ENCODE measurements around the gene TACSTD2. TPM values are rescaled to one million over a fixed set of nuclear protein-coding genes. Genes with fewer than 3 reads are reported as not detected.
"Not testable (repeated sequence)": the region's sequence is repeated elsewhere in the genome, so short reads cannot be mapped to it uniquely, and the experiment has no call there.

Gene TACSTD2
- polyA plus RNA-seq, 3 donors: 3.2 TPM; not detected in 2

DNA sequence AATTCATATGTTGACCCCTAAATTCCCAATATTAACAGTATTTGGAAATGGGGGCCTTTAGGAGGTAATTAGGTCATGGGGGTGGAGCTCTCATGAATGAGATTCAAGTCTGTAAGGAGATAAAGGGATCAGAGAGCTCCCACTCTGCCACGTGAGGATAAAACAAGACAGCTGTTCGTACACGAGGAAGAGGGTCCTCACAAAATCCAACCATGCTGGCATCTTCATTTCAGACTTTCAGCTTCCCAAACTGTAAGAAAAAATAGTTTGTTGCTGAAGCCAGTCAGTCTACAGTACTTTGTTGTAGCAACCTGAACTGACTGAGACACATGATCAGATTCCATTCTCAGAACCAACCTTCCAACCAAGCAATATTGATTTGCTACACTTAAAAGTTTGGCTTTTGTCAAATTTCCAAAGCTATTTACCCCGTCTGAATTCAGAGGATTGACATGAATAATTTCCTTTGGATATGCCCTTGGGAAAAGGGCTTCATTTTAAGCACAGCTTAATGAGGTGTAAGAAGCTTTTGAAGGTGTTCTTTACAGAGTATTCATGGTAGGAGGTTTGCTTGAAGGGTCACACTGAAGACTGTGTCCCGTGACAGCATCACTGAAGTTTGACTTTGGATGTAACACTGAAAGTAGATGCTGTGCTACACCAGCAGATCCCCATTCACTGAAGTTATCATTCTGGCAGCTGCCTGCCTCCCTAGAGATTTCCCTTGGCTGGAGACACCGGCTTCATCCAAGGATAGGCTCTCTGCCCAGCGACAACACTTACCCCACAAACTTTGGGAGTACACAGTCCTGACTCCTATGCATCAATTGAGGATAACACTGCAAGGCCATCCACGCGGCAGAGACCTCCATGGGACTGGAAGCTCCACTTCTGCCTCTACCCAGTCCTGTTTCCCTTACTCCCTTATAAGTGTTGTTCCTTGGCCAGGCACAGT is 25.6 kb downstream of the TACSTD2 start:
- no peak overlapping the region for H3K9ac ChIP-seq (ENCODE audit: insufficient read depth, low read length, poor library complexity, severe bottlenecking)
- Mint-ChIP-seq H3K27me3 (ENCODE audit: low read depth in 3 of 3) (peaks cover 0 to 1% (median 0%) of the 10 kb centered on the region in 3 donors), H3K9me3 (no peaks in the 10 kb centered on the region), H3K4me1 (peaks cover 10% of the 10 kb centered on the region), H3K27ac (peak overlapping the region in 1 of 7 donors; percentile 8), H3K4me3 (no peak overlapping the region), H3K36me3 (no peaks in the 10 kb centered on the region)
- no peak overlapping the region for H3K4me2 ChIP-seq (replicated peaks; ENCODE audit: extremely low read depth, low read length, poor library complexity, severe bottlenecking)
- no peaks in the 10 kb centered on the region for H3K36me3 ChIP-seq (replicated peaks in 1 of 2; ENCODE audit: control insufficient read depth in 1 of 2, insufficient read depth in 2 of 2, low read length in 2 of 2)
- no peak overlapping the region for H3K27ac ChIP-seq (ENCODE audit: low read depth in 1 of 2, low read length in 2 of 2)
- no peaks in the 10 kb centered on the region for H3K9me3 ChIP-seq (replicated peaks in 1 of 2; ENCODE audit: control insufficient read depth in 1 of 2, insufficient read depth in 1 of 2, low read length in 2 of 2)
- peaks cover 2 to 18% of the 10 kb centered on the region in 2 donors for H3K4me1 ChIP-seq (ENCODE audit: control insufficient read depth in 1 of 2, insufficient read depth in 2 of 2, low read length in 2 of 2)
- WGBS (ENCODE audit: insufficient coverage): 100% methylated on average over 3 of the region's 9 CpGs
- H4K20me1 ChIP-seq (ENCODE audit: insufficient read depth, low read length): no peaks in the 10 kb centered on the region
- no peak overlapping the region for H3K4me3 ChIP-seq (replicated peaks in 1 of 3; ENCODE audit: low read depth in 2 of 3, low read length in 3 of 3)
- H2AFZ ChIP-seq (ENCODE audit: insufficient read depth, low read depth, low read length, poor library complexity, severe bottlenecking): no peak overlapping the region
- no peaks in the 10 kb centered on the region for H3K27me3 ChIP-seq (ENCODE audit: control insufficient read depth in 2 of 2, insufficient read depth in 2 of 2, low read length in 2 of 2)
- no peaks in the 10 kb centered on the region for H3K79me2 ChIP-seq (ENCODE audit: insufficient read depth, low read length)
- intact Hi-C loops (cut with micrococcal nuclease): no loop called here
- TF ChIP-seq, protein P1, sequence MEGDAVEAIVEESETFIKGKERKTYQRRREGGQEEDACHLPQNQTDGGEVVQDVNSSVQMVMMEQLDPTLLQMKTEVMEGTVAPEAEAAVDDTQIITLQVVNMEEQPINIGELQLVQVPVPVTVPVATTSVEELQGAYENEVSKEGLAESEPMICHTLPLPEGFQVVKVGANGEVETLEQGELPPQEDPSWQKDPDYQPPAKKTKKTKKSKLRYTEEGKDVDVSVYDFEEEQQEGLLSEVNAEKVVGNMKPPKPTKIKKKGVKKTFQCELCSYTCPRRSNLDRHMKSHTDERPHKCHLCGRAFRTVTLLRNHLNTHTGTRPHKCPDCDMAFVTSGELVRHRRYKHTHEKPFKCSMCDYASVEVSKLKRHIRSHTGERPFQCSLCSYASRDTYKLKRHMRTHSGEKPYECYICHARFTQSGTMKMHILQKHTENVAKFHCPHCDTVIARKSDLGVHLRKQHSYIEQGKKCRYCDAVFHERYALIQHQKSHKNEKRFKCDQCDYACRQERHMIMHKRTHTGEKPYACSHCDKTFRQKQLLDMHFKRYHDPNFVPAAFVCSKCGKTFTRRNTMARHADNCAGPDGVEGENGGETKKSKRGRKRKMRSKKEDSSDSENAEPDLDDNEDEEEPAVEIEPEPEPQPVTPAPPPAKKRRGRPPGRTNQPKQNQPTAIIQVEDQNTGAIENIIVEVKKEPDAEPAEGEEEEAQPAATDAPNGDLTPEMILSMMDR (IDR thresholded peaks at IDR 0.05): no peak
- DNase-seq: no peak

- H3K27ac Mint-ChIP-seq, DNase-seq: not testable (repeated sequence)
Measured at GRCh38 chr1:58549291-58549690, 27.8 kb downstream of the TACSTD2 start.

More at GRCh38 chr1:58549291-58549690, 27.8 kb downstream of the TACSTD2 start:
- H3K36me3 ChIP-seq (replicated peaks in 1 of 2; ENCODE audit: control insufficient read depth in 1 of 2, insufficient read depth in 2 of 2, low read length in 2 of 2); H3K9me3 Mint-ChIP-seq; H3K27me3 ChIP-seq (ENCODE audit: control insufficient read depth in 2 of 2, insufficient read depth in 2 of 2, low read length in 2 of 2); H2AFZ ChIP-seq (ENCODE audit: insufficient read depth, low read depth, low read length, poor library complexity, severe bottlenecking); H4K20me1 ChIP-seq (ENCODE audit: insufficient read depth, low read length); H3K27me3 Mint-ChIP-seq (ENCODE audit: low read depth in 3 of 3); H3K9ac ChIP-seq (ENCODE audit: insufficient read depth, low read length, poor library complexity, severe bottlenecking); H3K27ac ChIP-seq (ENCODE audit: low read depth in 1 of 2, low read length in 2 of 2); H3K4me3 ChIP-seq (replicated peaks in 1 of 3; ENCODE audit: low read depth in 2 of 3, low read length in 3 of 3); H3K36me3 Mint-ChIP-seq; H3K9me3 ChIP-seq (replicated peaks in 1 of 2; ENCODE audit: control insufficient read depth in 1 of 2, insufficient read depth in 1 of 2, low read length in 2 of 2); H3K4me3 Mint-ChIP-seq; H3K4me2 ChIP-seq (replicated peaks; ENCODE audit: extremely low read depth, low read length, poor library complexity, severe bottlenecking); intact Hi-C loops (cut with micrococcal nuclease): not testable (repeated sequence)
- peaks cover 22% of the 10 kb centered on the region for H3K4me1 Mint-ChIP-seq
- WGBS (ENCODE audit: insufficient coverage): 87% methylated on average over 3 of the region's 6 CpGs
- Histone ChIP-seq H3K4me1 (ENCODE audit: control insufficient read depth in 1 of 2, insufficient read depth in 2 of 2, low read length in 2 of 2) (peaks cover 10 to 32% of the 10 kb centered on the region in 2 donors), H3K79me2 (ENCODE audit: insufficient read depth, low read length) (peaks cover 19% of the 10 kb centered on the region)

Measured in CD14-positive monocyte (primary cell).